Measurements from ENCODE around the gene COL4A1.

The COL4A1 gene

GRCh38 chr13:110211046-110211445, 95.9 kb downstream of the COL4A1 start:
- Histone ChIP-seq H3K4me1 (ENCODE audit: insufficient read depth, low read length, poor library complexity, severe bottlenecking) (no peaks in the 10 kb centered on the region), H3K27me3 (ENCODE audit: insufficient read depth, low read length, poor library complexity, severe bottlenecking) (no peaks in the 10 kb centered on the region), H3K36me3 (ENCODE audit: insufficient read depth, low read length) (no peaks in the 10 kb centered on the region), H3K4me2 (ENCODE audit: low read depth, low read length, poor library complexity, severe bottlenecking) (no peak overlapping the region), H3K9me3 (ENCODE audit: insufficient read depth, low read depth, low read length) (no peaks in the 10 kb centered on the region), H3K79me2 (ENCODE audit: insufficient read depth, low read length) (no peaks in the 10 kb centered on the region), H3K9ac (ENCODE audit: low read depth, low read length, poor library complexity, severe bottlenecking) (no peak overlapping the region), H2AFZ (ENCODE audit: low read length) (no peak overlapping the region), H3F3A (ENCODE audit: low read depth) (no peaks in the 10 kb centered on the region), H3K9me2 (replicated peaks; ENCODE audit: low read depth, low read length) (no peaks in the 10 kb centered on the region), H4K20me1 (ENCODE audit: insufficient read depth, low read length, poor library complexity, severe bottlenecking) (no peaks in the 10 kb centered on the region), H3K4me3 (ENCODE audit: low read length, poor library complexity, severe bottlenecking) (no peak overlapping the region)
- TF ChIP-seq EZH2phosphoT487 (IDR thresholded peaks at IDR 0.05; ENCODE audit: borderline replicate concordance) (no peak), CTCF (conservative IDR thresholded peaks at IDR 0.05; ENCODE audit: low read length) (no peak)

GRCh38 chr13:110210604-110210985, 96.4 kb downstream of the COL4A1 start:
- no peaks in the 10 kb centered on the region for H3K4me1 ChIP-seq (ENCODE audit: insufficient read depth, low read length, poor library complexity, severe bottlenecking)
- H3K79me2 ChIP-seq (ENCODE audit: insufficient read depth, low read length) = no peaks in the 10 kb centered on the region
- H3K27me3 ChIP-seq (ENCODE audit: insufficient read depth, low read length, poor library complexity, severe bottlenecking) = no peaks in the 10 kb centered on the region
- TF ChIP-seq EZH2phosphoT487 (IDR thresholded peaks at IDR 0.05; ENCODE audit: borderline replicate concordance) (no peak), CTCF (conservative IDR thresholded peaks at IDR 0.05; ENCODE audit: low read length) (no peak)
- H3K9ac ChIP-seq (ENCODE audit: low read depth, low read length, poor library complexity, severe bottlenecking) = no peak overlapping the region
- H3K9me2 ChIP-seq (replicated peaks; ENCODE audit: low read depth, low read length) = no peaks in the 10 kb centered on the region
- H4K20me1 ChIP-seq (ENCODE audit: insufficient read depth, low read length, poor library complexity, severe bottlenecking) = no peaks in the 10 kb centered on the region
- H3K4me3 ChIP-seq (ENCODE audit: low read length, poor library complexity, severe bottlenecking) = no peak overlapping the region
- H3K4me2 ChIP-seq (ENCODE audit: low read depth, low read length, poor library complexity, severe bottlenecking) = no peak overlapping the region
- H3K36me3 ChIP-seq (ENCODE audit: insufficient read depth, low read length) = no peaks in the 10 kb centered on the region
- no peaks in the 10 kb centered on the region for H3F3A ChIP-seq (ENCODE audit: low read depth)
- H3K9me3 ChIP-seq (ENCODE audit: insufficient read depth, low read depth, low read length) = no peaks in the 10 kb centered on the region
- H2AFZ ChIP-seq (ENCODE audit: low read length) = no peak overlapping the region

- no peak overlapping the region for H3K4me3 ChIP-seq (ENCODE audit: low read length, poor library complexity, severe bottlenecking)
- no peaks in the 10 kb centered on the region for H3K36me3 ChIP-seq (ENCODE audit: insufficient read depth, low read length)
- H4K20me1 ChIP-seq (ENCODE audit: insufficient read depth, low read length, poor library complexity, severe bottlenecking) = no peaks in the 10 kb centered on the region
- no peak overlapping the region for H3K9ac ChIP-seq (ENCODE audit: low read depth, low read length, poor library complexity, severe bottlenecking)
- H3K27me3 ChIP-seq (ENCODE audit: insufficient read depth, low read length, poor library complexity, severe bottlenecking) = no peaks in the 10 kb centered on the region
- H3K4me2 ChIP-seq (ENCODE audit: low read depth, low read length, poor library complexity, severe bottlenecking) = no peak overlapping the region
- H3F3A ChIP-seq (ENCODE audit: low read depth) = no peaks in the 10 kb centered on the region
- TF ChIP-seq CTCF (conservative IDR thresholded peaks at IDR 0.05; ENCODE audit: low read length) (no peak), EZH2phosphoT487 (IDR thresholded peaks at IDR 0.05; ENCODE audit: borderline replicate concordance) (no peak)
- no peaks in the 10 kb centered on the region for H3K9me2 ChIP-seq (replicated peaks; ENCODE audit: low read depth, low read length)
- H3K9me3 ChIP-seq (ENCODE audit: insufficient read depth, low read depth, low read length) = no peaks in the 10 kb centered on the region
- H3K4me1 ChIP-seq (ENCODE audit: insufficient read depth, low read length, poor library complexity, severe bottlenecking) = no peaks in the 10 kb centered on the region
- no peak overlapping the region for H2AFZ ChIP-seq (ENCODE audit: low read length)
- no peaks in the 10 kb centered on the region for H3K79me2 ChIP-seq (ENCODE audit: insufficient read depth, low read length)
Observed at GRCh38 chr13:110209950-110210603, 96.9 kb downstream of the COL4A1 start.

Measured in Loucy (cell line).